ENCODE results near the gene CFAP65.
A peak's percentile ranks its signal among the peaks of the same experiment; 100 is the strongest.

CFAP65 gene

DNA sequence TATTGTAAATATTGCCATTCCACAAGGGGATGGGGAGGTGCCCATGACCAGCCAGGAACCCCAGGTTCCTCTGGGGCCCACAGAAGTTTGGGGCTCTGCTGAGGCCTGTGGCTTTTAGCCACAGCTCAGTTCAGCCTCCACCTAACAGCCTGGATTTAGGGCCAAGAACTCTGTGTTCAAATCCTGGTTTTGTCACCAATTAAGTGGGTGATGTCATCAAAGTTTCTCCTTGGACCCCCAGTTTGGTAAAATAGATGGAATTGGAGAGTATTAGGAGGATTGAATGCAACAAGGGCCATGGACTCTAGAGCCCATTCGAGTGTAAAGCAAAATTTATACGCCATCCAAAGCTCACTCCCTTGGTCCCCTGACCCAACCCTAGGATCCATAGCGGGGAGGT, 53.2 kb downstream of the CFAP65 start:
- Histone ChIP-seq H3K4me3 (ENCODE audit: low read depth, low read length) (no peak overlapping the region), H3K27me3 (ENCODE audit: control insufficient read depth, insufficient read depth, low read length) (peaks cover 13% of the 10 kb centered on the region), H3K36me3 (ENCODE audit: control insufficient read depth, insufficient read depth, low read length) (no peaks in the 10 kb centered on the region), H3K79me2 (no peaks in the 10 kb centered on the region), H3K9me3 (ENCODE audit: control insufficient read depth, low read length) (no peaks in the 10 kb centered on the region), H3K4me1 (peaks cover 11% of the 10 kb centered on the region), H3K9ac (no peak overlapping the region), H2AFZ (no peak overlapping the region), H3K27ac (no peak overlapping the region), H3K4me2 (ENCODE audit: low read length) (no peak overlapping the region)
- TF ChIP-seq, protein P1, sequence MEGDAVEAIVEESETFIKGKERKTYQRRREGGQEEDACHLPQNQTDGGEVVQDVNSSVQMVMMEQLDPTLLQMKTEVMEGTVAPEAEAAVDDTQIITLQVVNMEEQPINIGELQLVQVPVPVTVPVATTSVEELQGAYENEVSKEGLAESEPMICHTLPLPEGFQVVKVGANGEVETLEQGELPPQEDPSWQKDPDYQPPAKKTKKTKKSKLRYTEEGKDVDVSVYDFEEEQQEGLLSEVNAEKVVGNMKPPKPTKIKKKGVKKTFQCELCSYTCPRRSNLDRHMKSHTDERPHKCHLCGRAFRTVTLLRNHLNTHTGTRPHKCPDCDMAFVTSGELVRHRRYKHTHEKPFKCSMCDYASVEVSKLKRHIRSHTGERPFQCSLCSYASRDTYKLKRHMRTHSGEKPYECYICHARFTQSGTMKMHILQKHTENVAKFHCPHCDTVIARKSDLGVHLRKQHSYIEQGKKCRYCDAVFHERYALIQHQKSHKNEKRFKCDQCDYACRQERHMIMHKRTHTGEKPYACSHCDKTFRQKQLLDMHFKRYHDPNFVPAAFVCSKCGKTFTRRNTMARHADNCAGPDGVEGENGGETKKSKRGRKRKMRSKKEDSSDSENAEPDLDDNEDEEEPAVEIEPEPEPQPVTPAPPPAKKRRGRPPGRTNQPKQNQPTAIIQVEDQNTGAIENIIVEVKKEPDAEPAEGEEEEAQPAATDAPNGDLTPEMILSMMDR (IDR thresholded peaks at IDR 0.05): no peak

DNA sequence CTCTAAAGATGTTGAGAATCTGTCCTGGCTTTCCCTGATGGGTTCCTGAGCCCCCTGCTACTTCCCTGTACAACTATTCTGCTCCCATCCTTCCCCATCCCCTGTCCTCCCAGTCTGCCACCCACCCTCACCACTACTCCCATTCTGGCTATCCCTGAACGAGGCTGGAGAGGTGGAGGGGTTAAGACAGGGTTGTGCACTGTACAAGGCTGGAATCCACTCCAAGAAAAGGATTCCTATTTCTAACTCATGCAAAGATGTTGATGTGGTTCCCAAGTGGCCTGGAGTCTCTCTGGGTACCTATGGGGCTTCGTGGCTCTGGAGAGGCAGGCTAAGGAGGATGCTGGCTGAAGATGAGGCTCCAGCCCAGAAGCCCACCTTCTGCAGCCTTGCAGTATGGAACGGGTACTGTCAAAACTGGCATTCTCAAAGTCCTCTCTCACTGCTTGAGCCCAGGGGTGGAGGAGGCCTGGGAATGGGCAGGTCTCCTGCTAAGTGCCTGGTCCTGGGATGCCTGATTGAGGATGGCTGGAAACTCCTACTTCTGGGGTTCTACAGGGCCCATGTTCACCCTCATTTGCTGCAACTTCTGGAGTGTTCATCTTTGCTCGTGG, 55.1 kb downstream of the CFAP65 start:
- peaks cover 23% of the 10 kb centered on the region for H3K27me3 ChIP-seq (ENCODE audit: control insufficient read depth, insufficient read depth, low read length)
- no peaks in the 10 kb centered on the region for H3K9me3 ChIP-seq (ENCODE audit: control insufficient read depth, low read length)
- no peaks in the 10 kb centered on the region for H3K79me2 ChIP-seq
- H3K36me3 ChIP-seq (ENCODE audit: control insufficient read depth, insufficient read depth, low read length): no peaks in the 10 kb centered on the region
- H2AFZ ChIP-seq: no peak overlapping the region
- no peak overlapping the region for H3K9ac ChIP-seq
- H3K4me3 ChIP-seq (ENCODE audit: low read depth, low read length): no peak overlapping the region
- H3K4me1 ChIP-seq: peaks cover 6% of the 10 kb centered on the region
- no peak overlapping the region for H3K4me2 ChIP-seq (ENCODE audit: low read length)
- no peak overlapping the region for H3K27ac ChIP-seq
- TF ChIP-seq, protein P1 (IDR thresholded peaks at IDR 0.05): no peak

DNA sequence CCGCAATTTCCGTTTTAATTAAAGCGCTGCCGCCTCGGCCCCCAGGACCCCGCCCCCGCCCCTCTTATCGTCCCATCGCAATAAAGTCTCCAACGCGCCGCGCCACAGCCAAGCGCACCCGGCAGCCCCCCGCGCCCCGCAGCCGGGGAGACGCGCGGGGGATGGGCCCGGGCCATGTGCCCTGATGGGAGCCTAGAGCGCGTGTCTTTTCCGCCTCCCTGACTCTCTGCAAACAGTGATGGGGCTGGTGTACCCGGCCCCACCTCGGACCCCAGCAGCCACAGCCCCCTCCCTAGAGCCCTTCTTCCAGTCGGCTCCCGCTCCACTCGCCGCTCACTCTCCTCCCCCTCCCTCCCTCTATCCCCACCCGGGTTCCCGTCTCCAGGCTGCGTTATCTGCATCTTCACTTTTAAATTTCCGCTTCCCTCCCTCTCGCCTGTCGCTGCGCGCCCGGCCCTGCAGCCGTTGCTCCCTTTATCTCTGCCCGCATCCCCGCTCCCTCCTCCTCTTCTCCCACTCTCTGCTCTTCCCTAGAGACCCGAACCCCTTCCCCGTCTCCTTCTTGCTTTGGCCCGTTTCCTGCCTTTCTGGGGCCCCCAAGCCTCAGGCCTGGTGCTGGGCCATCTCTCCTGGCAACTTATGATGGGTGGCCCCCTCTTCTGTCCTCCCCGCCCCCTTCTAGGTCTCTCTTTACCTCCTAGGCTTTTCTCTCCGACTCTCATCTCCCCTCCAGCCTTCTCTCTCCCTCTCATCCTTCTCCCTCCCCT, 55.8 kb downstream of the CFAP65 start:
- TF ChIP-seq, protein P1 (IDR thresholded peaks at IDR 0.05): no peak
- Histone ChIP-seq H3K36me3 (ENCODE audit: control insufficient read depth, insufficient read depth, low read length) (no peaks in the 10 kb centered on the region), H3K9ac (no peak overlapping the region), H3K27ac (no peak overlapping the region), H3K4me2 (ENCODE audit: low read length) (no peak overlapping the region), H3K9me3 (ENCODE audit: control insufficient read depth, low read length) (no peaks in the 10 kb centered on the region), H3K27me3 (ENCODE audit: control insufficient read depth, insufficient read depth, low read length) (peaks cover 25% of the 10 kb centered on the region), H2AFZ (no peak overlapping the region), H3K4me3 (ENCODE audit: low read depth, low read length) (no peak overlapping the region), H3K4me1 (peaks cover 6% of the 10 kb centered on the region), H3K79me2 (no peaks in the 10 kb centered on the region)

DNA sequence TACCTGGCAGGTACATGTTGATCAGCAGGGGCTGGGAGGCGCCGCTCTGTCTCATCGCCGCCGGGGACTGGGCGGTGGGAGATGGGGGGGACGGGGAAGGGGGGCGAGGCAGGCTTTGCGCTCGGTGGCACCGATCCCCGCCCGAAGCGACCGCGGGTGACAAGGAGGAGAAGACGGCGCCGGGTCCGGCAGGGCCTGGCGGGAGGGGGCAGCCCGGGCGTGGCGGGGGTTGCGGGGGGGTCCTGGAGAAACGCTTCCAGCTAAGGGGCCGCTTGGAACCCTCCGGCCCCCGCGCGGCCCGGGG, 56.3 kb downstream of the CFAP65 start, which contains the start of gene FEV:
TSS of gene FEV (minus strand) at position 164 of the 304 bp plus-strand sequence. CDS start at position 55, 109 bp downstream.
- Histone ChIP-seq H3K27me3 (ENCODE audit: control insufficient read depth, insufficient read depth, low read length) (peaks cover 23% of the 10 kb centered on the region), H2AFZ (peak within 1 kb of the TSS; percentile 44), H3K4me1 (peaks cover 6% of the 10 kb centered on the region), H3K79me2 (no peaks in the 10 kb centered on the region), H3K4me3 (ENCODE audit: low read depth, low read length) (no peak within 1 kb of the TSS), H3K9ac (no peak within 1 kb of the TSS), H3K27ac (no peak within 1 kb of the TSS), H3K4me2 (ENCODE audit: low read length) (no peak within 1 kb of the TSS), H3K9me3 (ENCODE audit: control insufficient read depth, low read length) (no peaks in the 10 kb centered on the region), H3K36me3 (ENCODE audit: control insufficient read depth, insufficient read depth, low read length) (no peaks in the 10 kb centered on the region)
- TF ChIP-seq, protein P1 (IDR thresholded peaks at IDR 0.05): no peak
